ENCODE measurements around the gene TRAF7. TPM values are rescaled to one million over a fixed set of nuclear protein-coding genes. Genes with fewer than 3 reads are reported as not detected.

Gene TRAF7
- total RNA-seq, 1 donor = 64.3 TPM

DNA sequence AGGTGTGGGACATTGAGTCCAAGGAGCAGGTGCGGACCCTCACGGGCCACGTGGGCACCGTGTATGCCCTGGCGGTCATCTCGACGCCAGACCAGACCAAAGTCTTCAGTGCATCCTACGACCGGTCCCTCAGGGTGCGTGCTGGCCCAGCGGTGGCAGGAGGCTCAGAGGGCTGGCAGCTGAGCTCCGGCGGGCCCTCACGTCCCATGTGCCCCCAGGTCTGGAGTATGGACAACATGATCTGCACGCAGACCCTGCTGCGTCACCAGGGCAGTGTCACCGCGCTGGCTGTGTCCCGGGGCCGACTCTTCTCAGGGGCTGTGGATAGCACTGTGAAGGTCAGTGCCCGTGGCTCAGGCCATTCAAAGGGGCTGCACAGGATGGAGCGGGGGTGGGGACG is 20.5 kb downstream of the TRAF7 start:
- TF ChIP-seq, protein P1, sequence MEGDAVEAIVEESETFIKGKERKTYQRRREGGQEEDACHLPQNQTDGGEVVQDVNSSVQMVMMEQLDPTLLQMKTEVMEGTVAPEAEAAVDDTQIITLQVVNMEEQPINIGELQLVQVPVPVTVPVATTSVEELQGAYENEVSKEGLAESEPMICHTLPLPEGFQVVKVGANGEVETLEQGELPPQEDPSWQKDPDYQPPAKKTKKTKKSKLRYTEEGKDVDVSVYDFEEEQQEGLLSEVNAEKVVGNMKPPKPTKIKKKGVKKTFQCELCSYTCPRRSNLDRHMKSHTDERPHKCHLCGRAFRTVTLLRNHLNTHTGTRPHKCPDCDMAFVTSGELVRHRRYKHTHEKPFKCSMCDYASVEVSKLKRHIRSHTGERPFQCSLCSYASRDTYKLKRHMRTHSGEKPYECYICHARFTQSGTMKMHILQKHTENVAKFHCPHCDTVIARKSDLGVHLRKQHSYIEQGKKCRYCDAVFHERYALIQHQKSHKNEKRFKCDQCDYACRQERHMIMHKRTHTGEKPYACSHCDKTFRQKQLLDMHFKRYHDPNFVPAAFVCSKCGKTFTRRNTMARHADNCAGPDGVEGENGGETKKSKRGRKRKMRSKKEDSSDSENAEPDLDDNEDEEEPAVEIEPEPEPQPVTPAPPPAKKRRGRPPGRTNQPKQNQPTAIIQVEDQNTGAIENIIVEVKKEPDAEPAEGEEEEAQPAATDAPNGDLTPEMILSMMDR (IDR thresholded peaks at IDR 0.05; ENCODE audit: insufficient read depth, low read length) = no peak
- no peak overlapping the region for H3K4me3 ChIP-seq (ENCODE audit: low read depth, low read length)
- no peak for DNase-seq (ENCODE audit: low read depth)

DNA sequence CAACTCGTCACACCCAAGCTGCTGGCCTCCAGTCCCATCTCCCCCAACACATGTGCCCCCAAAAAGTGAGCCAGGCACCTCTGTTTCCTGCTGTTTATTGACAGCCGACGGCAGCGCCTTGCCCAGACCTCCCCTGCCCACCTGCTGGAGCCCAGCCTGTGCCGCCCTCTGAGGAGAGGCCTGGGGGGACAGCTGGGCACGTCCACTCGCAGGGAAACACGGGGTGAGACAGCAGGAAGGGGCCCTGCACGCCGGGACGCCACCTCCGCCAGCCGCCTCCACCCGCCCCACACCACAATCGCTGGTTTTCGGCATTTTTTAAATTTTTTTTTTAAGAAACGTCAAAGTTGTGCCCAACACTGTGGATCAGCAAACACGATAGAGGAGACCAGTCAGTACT is 21.5 kb downstream of the TRAF7 start:
- H3K4me3 ChIP-seq (ENCODE audit: low read depth, low read length) = no peak overlapping the region
- TF ChIP-seq, protein P1 (IDR thresholded peaks at IDR 0.05; ENCODE audit: insufficient read depth, low read length) = no peak
- DNase-seq (ENCODE audit: low read depth) = no peak

DNA sequence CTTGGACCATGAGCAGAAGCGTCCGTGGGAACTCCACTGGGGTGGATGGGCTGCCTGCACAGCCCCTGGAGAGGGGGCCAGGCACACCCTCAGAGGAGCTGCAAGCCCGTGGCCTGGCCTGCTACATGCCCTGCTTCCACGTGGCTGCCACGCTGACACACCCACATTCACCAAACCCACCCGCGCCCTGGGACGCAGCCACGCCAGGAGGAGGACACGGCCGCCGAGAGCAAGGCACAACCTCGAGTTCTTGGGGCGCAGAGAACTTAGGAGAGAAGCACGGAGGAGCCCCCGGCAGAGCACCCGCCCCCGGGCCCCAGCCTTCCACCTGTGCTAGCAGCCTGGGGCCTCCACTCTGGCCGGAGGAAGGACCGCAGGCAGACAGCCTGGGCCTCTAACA is 22.0 kb downstream of the TRAF7 start:
- TF ChIP-seq, protein P1 (IDR thresholded peaks at IDR 0.05; ENCODE audit: insufficient read depth, low read length) = no peak
- DNase-seq (ENCODE audit: low read depth) = no peak
- no peak overlapping the region for H3K4me3 ChIP-seq (ENCODE audit: low read depth, low read length)

DNA sequence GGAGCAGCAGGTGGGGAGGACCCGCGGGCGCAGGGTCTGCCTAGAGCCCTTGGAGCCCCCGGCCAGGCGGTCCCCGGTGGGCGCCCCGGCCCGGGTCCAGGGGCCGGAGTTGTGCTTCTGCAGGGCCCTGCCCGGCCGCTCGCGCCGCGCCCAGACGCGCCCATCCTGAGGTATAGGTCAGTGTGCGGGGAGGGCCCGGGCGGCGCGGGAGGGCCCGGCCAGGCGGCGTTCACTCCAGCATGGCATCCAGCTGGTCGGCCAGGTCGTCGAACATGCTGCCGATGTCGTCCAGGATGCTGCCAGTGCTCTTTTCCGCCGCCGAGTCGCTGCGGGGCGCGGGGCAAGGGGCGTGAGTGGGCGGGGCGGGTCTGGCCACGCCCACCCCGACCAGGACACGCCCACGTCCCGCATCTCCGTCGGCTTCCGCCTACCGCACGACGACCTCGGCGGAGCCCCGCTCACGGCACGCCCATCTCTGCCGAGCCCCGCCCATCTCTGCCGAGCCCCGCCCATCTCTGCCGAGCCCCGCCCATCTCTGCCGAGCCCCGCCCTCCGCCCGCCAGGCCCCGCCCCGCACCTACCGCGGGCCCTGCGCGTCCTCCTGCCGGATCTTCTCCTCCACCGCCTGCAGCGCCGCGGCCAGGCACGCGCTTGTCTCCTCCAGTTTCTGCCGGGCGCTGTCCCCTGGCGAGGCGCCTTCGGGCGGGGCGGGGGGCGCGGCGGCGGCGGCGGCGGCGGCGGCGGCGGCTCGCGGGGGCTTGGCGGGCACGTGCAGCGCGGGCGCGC is 22.9 kb downstream of the TRAF7 start:
- H3K4me3 ChIP-seq (ENCODE audit: low read depth, low read length) = no peak overlapping the region
- no peak for DNase-seq (ENCODE audit: low read depth)

DNA sequence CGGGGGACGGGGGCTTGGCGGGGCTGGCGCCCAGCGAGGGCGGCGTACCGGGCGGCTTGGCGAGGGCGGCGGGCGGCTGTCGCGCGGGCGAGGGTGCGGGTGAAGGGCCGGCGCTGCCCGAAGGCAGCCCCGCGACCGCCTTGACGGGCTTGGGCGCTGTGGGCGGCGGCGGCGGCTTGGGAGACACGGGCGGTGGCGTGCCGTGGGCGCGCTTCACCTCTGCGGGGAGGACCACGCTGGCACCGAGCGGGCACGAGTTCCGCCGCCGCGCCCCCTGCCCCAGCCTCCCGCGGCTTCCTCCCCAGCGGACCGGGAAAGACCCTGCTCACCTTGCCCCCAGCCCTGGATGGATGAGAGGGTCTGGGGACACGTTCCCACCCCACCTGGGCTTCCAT is 23.5 kb downstream of the TRAF7 start:
- DNase-seq (ENCODE audit: low read depth) = no peak
- TF ChIP-seq, protein P1 (IDR thresholded peaks at IDR 0.05; ENCODE audit: insufficient read depth, low read length) = no peak
- H3K4me3 ChIP-seq (ENCODE audit: low read depth, low read length) = no peak overlapping the region

More for the DNA sequence above, 22.9 kb downstream of the TRAF7 start:
- TF ChIP-seq, protein P1 (IDR thresholded peaks at IDR 0.05; ENCODE audit: insufficient read depth, low read length) = no peak

DNA sequence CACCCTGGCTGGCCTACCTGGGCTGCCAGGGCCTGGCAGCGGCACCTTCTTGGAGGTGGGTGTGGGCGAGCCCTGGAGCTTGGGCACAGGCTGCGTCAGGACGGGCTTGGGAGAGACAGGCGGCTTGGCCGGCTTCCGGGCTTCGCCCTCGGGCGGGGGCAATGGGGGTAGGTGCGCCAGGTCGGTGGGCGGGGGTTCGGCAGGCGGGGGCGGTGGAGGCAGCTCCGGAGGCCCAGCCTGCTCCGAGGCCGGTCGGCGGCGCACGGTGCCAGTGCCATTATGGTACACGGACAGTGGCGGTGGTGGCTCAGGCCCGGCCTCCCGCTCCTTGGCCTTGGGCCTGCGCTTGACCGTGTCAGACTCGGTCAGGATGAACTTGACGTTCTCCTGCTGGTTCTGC is 24.0 kb downstream of the TRAF7 start:
- TF ChIP-seq, protein P1 (IDR thresholded peaks at IDR 0.05; ENCODE audit: insufficient read depth, low read length) = no peak
- DNase-seq (ENCODE audit: low read depth) = no peak
- H3K4me3 ChIP-seq (ENCODE audit: low read depth, low read length) = no peak overlapping the region

DNA sequence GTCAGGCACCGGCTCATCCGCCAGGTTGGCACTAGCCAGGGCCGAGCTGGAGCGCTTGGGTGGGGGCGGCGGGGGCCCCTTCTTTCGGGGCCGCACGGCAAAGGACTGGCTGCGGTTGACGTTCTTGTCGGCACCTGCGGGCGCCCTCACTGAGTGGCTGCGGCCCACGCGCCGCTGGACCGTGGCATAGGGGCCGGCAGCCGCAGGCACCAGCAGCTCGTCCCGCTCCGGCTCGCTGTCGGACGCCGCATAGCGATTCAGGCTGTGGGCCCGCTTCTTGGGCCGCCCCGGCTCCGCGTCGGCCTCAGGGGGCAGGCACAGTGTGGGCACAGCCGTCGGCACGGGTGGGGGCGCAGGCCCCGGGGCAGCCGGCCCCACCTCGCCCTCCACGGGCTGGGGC is 24.9 kb downstream of the TRAF7 start:
- TF ChIP-seq, protein P1 (IDR thresholded peaks at IDR 0.05; ENCODE audit: insufficient read depth, low read length) = no peak
- no peak overlapping the region for H3K4me3 ChIP-seq (ENCODE audit: low read depth, low read length)
- DNase-seq (ENCODE audit: low read depth) = no peak
